ENCODE data around the gene FMNL2. TPM values are rescaled to one million over a fixed set of nuclear protein-coding genes. Genes with fewer than 3 reads are reported as not detected.
A peak's percentile ranks its signal among the peaks of the same experiment; 100 is the strongest.

The FMNL2 gene
- total and polyA plus RNA-seq, 2 experiments from 2014 or later = 16.5 to 45.4 TPM

DNA sequence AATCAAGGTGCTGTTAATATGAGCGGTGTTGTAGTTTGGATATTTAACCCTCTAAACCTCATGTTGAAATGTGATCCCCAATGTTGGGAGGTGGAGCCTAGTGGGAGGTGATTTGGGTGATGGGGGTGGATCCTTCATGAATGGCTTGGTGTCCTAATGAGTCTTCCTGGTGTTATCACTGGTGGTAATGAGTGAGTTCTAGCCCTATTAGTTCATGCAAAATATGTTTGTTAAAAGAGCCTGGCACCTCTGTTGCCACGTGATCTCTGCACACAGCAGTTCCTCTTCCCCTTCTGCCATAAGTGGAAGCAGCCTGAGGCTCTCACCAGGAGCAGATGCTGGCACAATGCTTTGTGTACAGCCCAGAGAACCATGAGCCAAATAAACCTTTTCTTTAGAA is 158.4 kb downstream of the FMNL2 start:
- peaks cover 68% of the 10 kb centered on the region for H3K4me1 Mint-ChIP-seq

More for the DNA sequence above, 158.4 kb downstream of the FMNL2 start:
- H3K9me2 ChIP-seq (ENCODE audit: insufficient read depth) = no peaks in the 10 kb centered on the region
- H3K27ac ChIP-seq (ENCODE audit: low read depth) = peak overlapping the region; percentile 40
- no peaks in the 10 kb centered on the region for H3F3A ChIP-seq (replicated peaks; ENCODE audit: low read depth)
- H3K4me2 ChIP-seq = peak overlapping the region; percentile 24
- peak overlapping the region; percentile 1 for H3K4me3 ChIP-seq
- Mint-ChIP-seq H3K36me3 (ENCODE audit: low read depth) (peaks cover 12% of the 10 kb centered on the region; the same call in 2 of the 3 replicates), H3K27me3 (ENCODE audit: insufficient read depth, low read depth, poor library complexity) (peaks cover 5% of the 10 kb centered on the region), H3K4me3 (peak overlapping the region; percentile 53), H3K9me3 (peaks cover 9% of the 10 kb centered on the region; the same call in 2 of the 3 replicates), H3K27ac (peak overlapping the region; percentile 85)
- peaks cover 55% of the 10 kb centered on the region for H3K4me1 ChIP-seq (ENCODE audit: insufficient read depth)
- no peaks in the 10 kb centered on the region for H3K36me3 ChIP-seq (ENCODE audit: insufficient read depth)
- no peaks in the 10 kb centered on the region for H3K27me3 ChIP-seq (ENCODE audit: insufficient read depth)
- no peak overlapping the region for H2AFZ ChIP-seq
- H4K20me1 ChIP-seq (replicated peaks; ENCODE audit: insufficient read depth) = no peaks in the 10 kb centered on the region
- TF ChIP-seq ZNF331 (CRISPR knock-in tag; IDR thresholded peaks at IDR 0.05; ENCODE audit: low read depth) = no peak
- TF ChIP-seq, protein P1, sequence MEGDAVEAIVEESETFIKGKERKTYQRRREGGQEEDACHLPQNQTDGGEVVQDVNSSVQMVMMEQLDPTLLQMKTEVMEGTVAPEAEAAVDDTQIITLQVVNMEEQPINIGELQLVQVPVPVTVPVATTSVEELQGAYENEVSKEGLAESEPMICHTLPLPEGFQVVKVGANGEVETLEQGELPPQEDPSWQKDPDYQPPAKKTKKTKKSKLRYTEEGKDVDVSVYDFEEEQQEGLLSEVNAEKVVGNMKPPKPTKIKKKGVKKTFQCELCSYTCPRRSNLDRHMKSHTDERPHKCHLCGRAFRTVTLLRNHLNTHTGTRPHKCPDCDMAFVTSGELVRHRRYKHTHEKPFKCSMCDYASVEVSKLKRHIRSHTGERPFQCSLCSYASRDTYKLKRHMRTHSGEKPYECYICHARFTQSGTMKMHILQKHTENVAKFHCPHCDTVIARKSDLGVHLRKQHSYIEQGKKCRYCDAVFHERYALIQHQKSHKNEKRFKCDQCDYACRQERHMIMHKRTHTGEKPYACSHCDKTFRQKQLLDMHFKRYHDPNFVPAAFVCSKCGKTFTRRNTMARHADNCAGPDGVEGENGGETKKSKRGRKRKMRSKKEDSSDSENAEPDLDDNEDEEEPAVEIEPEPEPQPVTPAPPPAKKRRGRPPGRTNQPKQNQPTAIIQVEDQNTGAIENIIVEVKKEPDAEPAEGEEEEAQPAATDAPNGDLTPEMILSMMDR (conservative IDR thresholded peaks at IDR 0.05; ENCODE audit: low read depth in 2 of 2) = no peak
- TF ChIP-seq NANOG (IDR thresholded peaks at IDR 0.05; ENCODE audit: borderline replicate concordance) = no peak
- no peak for TF ChIP-seq STAT1 (IDR thresholded peaks at IDR 0.05; ENCODE audit: unreplicated experiment)
- TF ChIP-seq EZH2 (IDR thresholded peaks at IDR 0.05; ENCODE audit: low read depth, unreplicated experiment) = no peak
- TF ChIP-seq EZH2phosphoT487 (IDR thresholded peaks at IDR 0.05; ENCODE audit: unreplicated experiment) = no peak
- TF ChIP-seq, protein P2, sequence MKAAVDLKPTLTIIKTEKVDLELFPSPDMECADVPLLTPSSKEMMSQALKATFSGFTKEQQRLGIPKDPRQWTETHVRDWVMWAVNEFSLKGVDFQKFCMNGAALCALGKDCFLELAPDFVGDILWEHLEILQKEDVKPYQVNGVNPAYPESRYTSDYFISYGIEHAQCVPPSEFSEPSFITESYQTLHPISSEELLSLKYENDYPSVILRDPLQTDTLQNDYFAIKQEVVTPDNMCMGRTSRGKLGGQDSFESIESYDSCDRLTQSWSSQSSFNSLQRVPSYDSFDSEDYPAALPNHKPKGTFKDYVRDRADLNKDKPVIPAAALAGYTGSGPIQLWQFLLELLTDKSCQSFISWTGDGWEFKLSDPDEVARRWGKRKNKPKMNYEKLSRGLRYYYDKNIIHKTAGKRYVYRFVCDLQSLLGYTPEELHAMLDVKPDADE (IDR thresholded peaks at IDR 0.05) = no peak
- TF ChIP-seq POLR2AphosphoS5 (IDR thresholded peaks at IDR 0.05; ENCODE audit: low read depth) = no peak
- TF ChIP-seq, protein P3, sequence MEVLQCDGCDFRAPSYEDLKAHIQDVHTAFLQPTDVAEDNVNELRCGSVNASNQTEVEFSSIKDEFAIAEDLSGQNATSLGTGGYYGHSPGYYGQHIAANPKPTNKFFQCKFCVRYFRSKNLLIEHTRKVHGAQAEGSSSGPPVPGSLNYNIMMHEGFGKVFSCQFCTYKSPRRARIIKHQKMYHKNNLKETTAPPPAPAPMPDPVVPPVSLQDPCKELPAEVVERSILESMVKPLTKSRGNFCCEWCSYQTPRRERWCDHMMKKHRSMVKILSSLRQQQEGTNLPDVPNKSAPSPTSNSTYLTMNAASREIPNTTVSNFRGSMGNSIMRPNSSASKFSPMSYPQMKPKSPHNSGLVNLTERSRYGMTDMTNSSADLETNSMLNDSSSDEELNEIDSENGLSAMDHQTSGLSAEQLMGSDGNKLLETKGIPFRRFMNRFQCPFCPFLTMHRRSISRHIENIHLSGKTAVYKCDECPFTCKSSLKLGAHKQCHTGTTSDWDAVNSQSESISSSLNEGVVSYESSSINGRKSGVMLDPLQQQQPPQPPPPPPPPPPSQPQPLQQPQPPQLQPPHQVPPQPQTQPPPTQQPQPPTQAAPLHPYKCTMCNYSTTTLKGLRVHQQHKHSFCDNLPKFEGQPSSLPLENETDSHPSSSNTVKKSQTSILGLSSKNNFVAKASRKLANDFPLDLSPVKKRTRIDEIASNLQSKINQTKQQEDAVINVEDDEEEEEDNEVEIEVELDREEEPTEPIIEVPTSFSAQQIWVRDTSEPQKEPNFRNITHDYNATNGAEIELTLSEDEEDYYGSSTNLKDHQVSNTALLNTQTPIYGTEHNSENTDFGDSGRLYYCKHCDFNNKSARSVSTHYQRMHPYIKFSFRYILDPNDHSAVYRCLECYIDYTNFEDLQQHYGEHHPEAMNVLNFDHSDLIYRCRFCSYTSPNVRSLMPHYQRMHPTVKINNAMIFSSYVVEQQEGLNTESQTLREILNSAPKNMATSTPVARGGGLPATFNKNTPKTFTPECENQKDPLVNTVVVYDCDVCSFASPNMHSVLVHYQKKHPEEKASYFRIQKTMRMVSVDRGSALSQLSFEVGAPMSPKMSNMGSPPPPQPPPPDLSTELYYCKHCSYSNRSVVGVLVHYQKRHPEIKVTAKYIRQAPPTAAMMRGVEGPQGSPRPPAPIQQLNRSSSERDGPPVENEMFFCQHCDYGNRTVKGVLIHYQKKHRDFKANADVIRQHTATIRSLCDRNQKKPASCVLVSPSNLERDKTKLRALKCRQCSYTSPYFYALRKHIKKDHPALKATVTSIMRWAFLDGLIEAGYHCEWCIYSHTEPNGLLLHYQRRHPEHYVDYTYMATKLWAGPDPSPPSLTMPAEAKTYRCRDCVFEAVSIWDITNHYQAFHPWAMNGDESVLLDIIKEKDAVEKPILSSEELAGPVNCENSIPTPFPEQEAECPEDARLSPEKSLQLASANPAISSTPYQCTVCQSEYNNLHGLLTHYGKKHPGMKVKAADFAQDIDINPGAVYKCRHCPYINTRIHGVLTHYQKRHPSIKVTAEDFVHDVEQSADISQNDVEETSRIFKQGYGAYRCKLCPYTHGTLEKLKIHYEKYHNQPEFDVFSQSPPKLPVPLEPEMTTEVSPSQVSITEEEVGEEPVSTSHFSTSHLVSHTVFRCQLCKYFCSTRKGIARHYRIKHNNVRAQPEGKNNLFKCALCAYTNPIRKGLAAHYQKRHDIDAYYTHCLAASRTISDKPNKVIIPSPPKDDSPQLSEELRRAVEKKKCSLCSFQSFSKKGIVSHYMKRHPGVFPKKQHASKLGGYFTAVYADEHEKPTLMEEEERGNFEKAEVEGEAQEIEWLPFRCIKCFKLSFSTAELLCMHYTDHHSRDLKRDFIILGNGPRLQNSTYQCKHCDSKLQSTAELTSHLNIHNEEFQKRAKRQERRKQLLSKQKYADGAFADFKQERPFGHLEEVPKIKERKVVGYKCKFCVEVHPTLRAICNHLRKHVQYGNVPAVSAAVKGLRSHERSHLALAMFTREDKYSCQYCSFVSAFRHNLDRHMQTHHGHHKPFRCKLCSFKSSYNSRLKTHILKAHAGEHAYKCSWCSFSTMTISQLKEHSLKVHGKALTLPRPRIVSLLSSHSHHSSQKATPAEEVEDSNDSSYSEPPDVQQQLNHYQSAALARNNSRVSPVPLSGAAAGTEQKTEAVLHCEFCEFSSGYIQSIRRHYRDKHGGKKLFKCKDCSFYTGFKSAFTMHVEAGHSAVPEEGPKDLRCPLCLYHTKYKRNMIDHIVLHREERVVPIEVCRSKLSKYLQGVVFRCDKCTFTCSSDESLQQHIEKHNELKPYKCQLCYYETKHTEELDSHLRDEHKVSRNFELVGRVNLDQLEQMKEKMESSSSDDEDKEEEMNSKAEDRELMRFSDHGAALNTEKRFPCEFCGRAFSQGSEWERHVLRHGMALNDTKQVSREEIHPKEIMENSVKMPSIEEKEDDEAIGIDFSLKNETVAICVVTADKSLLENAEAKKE (CRISPR knock-in tag; IDR thresholded peaks at IDR 0.05) = no peak
- TF ChIP-seq CREB1 (CRISPR knock-in tag; IDR thresholded peaks at IDR 0.05; ENCODE audit: low read depth) = no peak
- TF ChIP-seq ZNF114 (CRISPR knock-in tag; IDR thresholded peaks at IDR 0.05) = no peak
- no peak for TF ChIP-seq JUNB (IDR thresholded peaks at IDR 0.05; ENCODE audit: unreplicated experiment)
- TF ChIP-seq, protein P4, sequence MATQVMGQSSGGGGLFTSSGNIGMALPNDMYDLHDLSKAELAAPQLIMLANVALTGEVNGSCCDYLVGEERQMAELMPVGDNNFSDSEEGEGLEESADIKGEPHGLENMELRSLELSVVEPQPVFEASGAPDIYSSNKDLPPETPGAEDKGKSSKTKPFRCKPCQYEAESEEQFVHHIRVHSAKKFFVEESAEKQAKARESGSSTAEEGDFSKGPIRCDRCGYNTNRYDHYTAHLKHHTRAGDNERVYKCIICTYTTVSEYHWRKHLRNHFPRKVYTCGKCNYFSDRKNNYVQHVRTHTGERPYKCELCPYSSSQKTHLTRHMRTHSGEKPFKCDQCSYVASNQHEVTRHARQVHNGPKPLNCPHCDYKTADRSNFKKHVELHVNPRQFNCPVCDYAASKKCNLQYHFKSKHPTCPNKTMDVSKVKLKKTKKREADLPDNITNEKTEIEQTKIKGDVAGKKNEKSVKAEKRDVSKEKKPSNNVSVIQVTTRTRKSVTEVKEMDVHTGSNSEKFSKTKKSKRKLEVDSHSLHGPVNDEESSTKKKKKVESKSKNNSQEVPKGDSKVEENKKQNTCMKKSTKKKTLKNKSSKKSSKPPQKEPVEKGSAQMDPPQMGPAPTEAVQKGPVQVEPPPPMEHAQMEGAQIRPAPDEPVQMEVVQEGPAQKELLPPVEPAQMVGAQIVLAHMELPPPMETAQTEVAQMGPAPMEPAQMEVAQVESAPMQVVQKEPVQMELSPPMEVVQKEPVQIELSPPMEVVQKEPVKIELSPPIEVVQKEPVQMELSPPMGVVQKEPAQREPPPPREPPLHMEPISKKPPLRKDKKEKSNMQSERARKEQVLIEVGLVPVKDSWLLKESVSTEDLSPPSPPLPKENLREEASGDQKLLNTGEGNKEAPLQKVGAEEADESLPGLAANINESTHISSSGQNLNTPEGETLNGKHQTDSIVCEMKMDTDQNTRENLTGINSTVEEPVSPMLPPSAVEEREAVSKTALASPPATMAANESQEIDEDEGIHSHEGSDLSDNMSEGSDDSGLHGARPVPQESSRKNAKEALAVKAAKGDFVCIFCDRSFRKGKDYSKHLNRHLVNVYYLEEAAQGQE (IDR thresholded peaks at IDR 0.05; ENCODE audit: unreplicated experiment) = no peak
- H3K79me2 ChIP-seq (replicated peaks; ENCODE audit: insufficient read depth) = peaks cover 72% of the 10 kb centered on the region
- ATAC-seq (peak; percentile 73), DNase-seq (ENCODE audit: low spot score) (peak; percentile 71)
